CD4-positive, alpha-beta T cell treated with Interleukin-6 at 100 ng/mL for 8 hours (primary cell): ENCODE data around the gene IL36RN.

Experiments used
- DNase-seq: peaks from one replicate; pipeline ENCODE4 v3.0.0-alpha.2; 2020; ENCODE audit warnings: mixed read lengths, low spot score

Gene IL36RN

DNA sequence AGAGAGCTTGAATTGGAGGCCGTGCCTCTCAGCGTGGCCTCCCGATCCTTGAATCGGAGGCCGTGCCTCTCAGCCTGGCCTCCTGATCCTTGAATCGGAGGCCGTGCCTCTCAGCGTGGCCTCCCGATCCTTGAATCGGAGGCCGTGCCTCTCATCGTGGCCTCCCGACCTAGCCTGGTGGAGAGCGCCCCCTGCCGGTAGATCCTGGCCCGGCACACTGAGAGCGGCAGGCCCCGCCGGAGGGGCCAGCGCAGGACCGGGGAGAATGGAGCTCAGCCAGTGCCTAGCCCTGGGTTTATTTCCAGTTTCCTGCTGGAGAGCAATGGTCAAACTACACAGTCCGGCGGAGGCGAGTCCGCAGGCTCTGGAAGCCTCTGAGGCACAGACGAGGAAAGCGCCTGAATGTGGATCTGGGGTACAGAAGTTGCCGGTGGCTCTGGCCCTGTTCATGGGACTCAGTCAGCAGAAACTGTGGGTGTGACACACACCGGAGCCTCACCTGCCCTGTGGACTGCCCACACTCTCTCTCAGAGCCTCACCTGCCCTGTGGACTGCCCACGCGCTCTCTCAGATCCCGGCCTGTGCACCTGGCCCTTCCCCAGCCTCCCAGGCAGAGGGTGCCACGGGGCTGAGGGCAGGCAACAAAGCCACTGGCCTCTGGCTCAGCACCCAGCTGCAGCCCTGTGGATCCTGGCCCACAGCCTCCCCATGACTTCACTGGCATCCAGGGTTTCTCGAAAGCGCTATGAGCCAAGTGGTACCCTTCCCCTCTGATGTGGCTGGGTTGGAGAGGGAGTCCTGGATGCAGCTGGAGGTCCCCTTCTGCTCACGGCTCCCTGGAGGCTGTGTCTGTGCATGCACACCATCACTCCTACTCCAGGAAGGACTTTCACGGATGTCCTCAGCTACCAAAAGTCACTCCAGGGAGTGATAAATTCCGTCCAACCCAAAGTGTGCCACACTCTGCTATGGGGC lies 7.8 kb upstream of the IL36RN start:
- DNase-seq = no peak

- DNase-seq = no peak
Measured at GRCh38 chr2:113052396-113052917, 6.5 kb upstream of the IL36RN start, which contains the start of gene IL36B. Gene IL36B, minus strand, starts transcription at chr2:113052867.

GRCh38 chr2:113053666-113054065 lies 5.3 kb upstream of the IL36RN start:
- no peak for DNase-seq

GRCh38 chr2:113054066-113054465 lies 4.9 kb upstream of the IL36RN start:
- no peak for DNase-seq

- no peak for DNase-seq
Measured at GRCh38 chr2:113056521-113056920, 2.5 kb upstream of the IL36RN start.

- DNase-seq = no peak
Measured at GRCh38 chr2:113057117-113057516, 1.9 kb upstream of the IL36RN start.

GRCh38 chr2:113058411-113058994 lies 495 bp upstream of the IL36RN start:
- DNase-seq = no peak

DNA sequence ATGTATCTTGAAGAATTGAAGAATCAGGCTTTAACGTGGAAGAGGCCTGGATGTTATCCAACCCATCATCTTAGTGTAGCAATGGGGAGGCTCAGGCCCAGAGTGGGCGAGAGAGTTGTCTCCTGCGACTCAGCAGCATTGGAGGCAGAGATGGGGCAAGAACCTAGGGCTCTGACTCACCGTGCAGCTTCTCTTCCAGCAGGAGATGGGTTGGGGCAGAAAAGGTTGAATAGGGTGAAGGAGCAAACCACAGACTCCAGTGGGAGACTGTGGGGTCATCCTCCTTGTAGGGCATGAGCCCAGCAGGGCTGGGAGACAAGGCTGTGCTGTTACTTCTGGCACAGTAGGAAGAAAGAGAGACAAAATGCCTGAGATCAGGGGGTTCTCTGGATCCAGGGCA lies 1.4 kb downstream of the IL36RN start:
- DNase-seq = no peak

DNA sequence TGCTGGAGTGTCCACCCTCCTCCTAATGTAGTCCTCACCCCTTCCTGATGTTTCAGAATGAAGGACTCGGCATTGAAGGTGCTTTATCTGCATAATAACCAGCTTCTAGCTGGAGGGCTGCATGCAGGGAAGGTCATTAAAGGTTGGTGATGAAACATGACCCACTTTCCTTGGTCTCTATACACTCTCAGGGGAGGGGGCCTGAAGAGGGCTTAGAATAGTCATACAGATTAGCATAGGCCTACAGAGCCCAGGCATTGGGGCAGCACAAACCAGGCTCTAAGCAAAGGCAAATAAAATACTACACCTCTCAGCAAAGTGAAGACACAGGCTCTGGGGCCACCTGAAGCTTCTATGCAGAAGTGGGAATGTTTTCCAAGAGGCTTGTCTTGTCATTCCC lies 1.8 kb downstream of the IL36RN start:
- no peak for DNase-seq

DNA sequence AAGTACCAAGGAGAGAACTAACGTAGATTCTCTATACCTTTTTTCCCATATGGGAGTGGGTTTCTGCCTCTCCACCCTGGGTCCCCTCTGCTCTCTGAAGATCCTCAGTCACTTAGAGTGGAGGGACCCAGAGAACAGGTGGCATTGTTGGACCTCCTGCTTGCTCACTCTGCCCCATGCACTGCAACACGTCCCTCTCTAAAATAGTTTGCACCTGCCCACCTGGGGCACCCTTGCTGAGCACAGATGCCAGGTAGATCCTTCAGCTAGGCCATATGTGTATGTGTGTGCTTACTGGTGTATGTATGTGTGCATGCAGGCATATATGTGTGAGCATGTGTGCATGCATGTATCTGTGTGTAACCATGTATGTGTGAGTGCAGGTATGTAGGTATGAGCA lies 2.2 kb downstream of the IL36RN start:
- DNase-seq = no peak

- no peak for DNase-seq
Measured at GRCh38 chr2:113061896-113062770, 3.1 kb downstream of the IL36RN start.

GRCh38 chr2:113064281-113064680 lies 5.3 kb downstream of the IL36RN start:
- DNase-seq = no peak

- DNase-seq = no peak
Measured at GRCh38 chr2:113064898-113065297, 5.9 kb downstream of the IL36RN start.

DNA sequence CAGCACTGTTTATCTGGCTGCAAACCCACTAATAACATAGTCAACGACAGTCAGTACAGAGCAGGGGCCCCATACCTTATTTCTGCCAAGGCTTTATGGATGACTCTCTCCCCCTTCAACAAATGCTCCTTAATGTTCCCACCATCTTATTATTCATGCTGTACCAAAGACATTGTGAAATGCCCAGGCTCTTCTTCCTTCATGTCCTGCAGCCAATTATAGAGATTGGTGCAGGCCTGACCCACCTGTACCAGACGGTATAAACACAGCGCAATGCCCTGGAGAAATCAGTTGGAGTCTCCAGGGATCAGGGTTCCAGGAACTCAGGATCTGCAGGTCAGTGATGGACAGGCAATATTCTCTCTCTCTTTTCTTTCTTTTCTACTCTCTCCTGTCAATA lies 8.7 kb downstream of the IL36RN start, which contains the start of gene IL1F10:
TSS of gene IL1F10 (plus strand) at position 290 of the 400 bp plus-strand sequence. CDS start 4,769 bp downstream, outside the sequence.
- no peak for DNase-seq

GRCh38 chr2:113068249-113068648 lies 9.3 kb downstream of the IL36RN start:
- no peak for DNase-seq

GRCh38 chr2:113068706-113069485 lies 9.9 kb downstream of the IL36RN start:
- no peak for DNase-seq

GRCh38 chr2:113069676-113070605 lies 10.9 kb downstream of the IL36RN start:
- no peak for DNase-seq

DNA sequence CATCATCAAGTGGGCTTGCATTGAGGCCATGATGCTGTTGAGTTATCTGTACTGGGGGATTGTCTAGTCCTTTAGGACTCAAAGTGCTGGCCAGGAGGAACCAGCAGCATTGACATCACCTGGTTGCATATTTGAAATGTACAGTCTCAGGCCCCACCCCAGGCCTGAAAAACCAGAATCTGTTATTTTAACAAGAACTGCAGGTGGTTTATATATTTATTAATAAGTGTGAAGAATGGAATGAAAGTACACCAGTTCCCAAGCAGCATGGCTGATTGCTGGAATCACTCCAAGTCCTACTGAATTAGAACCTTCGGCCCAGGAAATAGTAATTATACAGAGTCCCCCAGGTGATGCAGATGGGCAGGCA lies 11.6 kb downstream of the IL36RN start:
- no peak for DNase-seq

- DNase-seq = no peak
Measured at GRCh38 chr2:113072584-113072983, 13.6 kb downstream of the IL36RN start.

- no peak for DNase-seq
Measured at GRCh38 chr2:113073325-113073834, 14.4 kb downstream of the IL36RN start.
